Measurements from ENCODE around the gene SYS1.

DNA sequence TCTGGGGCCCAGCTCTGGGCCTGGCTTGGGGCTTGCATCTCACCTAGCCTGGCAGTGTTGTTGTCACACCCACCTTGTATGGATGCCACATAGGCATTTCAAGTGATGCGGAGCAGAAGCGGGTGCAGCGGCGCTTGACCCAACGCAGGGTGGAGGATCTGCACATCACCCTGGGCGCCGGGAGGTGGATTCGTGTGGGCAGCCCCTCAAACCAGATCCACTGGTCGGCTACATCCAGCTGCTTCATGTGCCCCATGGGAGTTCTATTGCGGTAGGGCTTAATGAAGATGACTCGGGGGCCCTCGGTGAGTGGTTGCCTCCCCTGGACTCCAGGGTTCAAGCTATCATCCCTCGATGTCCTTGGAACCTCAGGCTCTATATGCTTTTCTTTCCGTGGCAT, 12.0 kb downstream of the SYS1 start:
- TF ChIP-seq CTCF (IDR thresholded peaks at IDR 0.05) (no peak), ZFX (IDR thresholded peaks at IDR 0.05; ENCODE audit: borderline replicate concordance) (no peak)

All from 22Rv1 (cell line).